WTC11 (cell line): ENCODE results near the gene VSTM2B. TPM values are rescaled to one million over a fixed set of nuclear protein-coding genes. Genes with fewer than 3 reads are reported as not detected.

Source experiments
- ATAC-seq: fragments of 200-7000 bp; cut with Tn5 transposase; 2 replicates; pipeline ENCODE4 v1.10.0; 2021; ENCODE audit warnings: mild to moderate bottlenecking, moderate library complexity
- CTCF ChIA-PET: fragments of 300-600 bp; sonication (Branson Sonifier 250); formaldehyde crosslinking; loops from one replicate; lab custom pipeline; 2021; ENCODE audit warnings: antibody characterized with exemption; lab: Charles Lee
- POLR2A ChIA-PET: fragments of 350-600 bp; sonication (Branson Sonifier 250); formaldehyde crosslinking; loops from one replicate; lab custom pipeline; 2021; ENCODE audit warnings: antibody characterized with exemption; lab: Charles Lee
- DNase-seq: peaks from one replicate; pipeline ENCODE4 v3.0.0; 2021; ENCODE audit warnings: low spot score
- H3K27ac Mint-ChIP-seq: 2 replicates; pipeline ENCODE4 v1.8.0; 2021; ENCODE audit warnings: mixed read lengths
- H3K27me3 Mint-ChIP-seq: 2 replicates; pipeline ENCODE4 v1.8.0; 2021; ENCODE audit warnings: low read depth, mild to moderate bottlenecking, moderate library complexity, mixed read lengths
- H3K36me3 Mint-ChIP-seq: 2 replicates; pipeline ENCODE4 v1.8.0; 2021; ENCODE audit warnings: mixed read lengths
- H3K4me1 Mint-ChIP-seq: 2 replicates; pipeline ENCODE4 v1.8.0; 2022; ENCODE audit warnings: mixed read lengths
- H3K4me3 Mint-ChIP-seq: 2 replicates; pipeline ENCODE4 v1.8.0; 2021; ENCODE audit warnings: mild to moderate bottlenecking, moderate library complexity, mixed read lengths
- H3K9me3 Mint-ChIP-seq: 2 replicates; pipeline ENCODE4 v1.8.0; 2021; ENCODE audit warnings: mixed read lengths
- E2F4 ChIP-seq: sonication (generic); formaldehyde crosslinking; IDR thresholded peaks from 2 replicates; pipeline ENCODE4 v1.8.1; 2022; ENCODE audit warnings: low read depth, mild to moderate bottlenecking, moderate library complexity, missing genetic modification reagents, borderline replicate concordance
- MAX ChIP-seq: sonication (generic); formaldehyde crosslinking; IDR thresholded peaks from 2 replicates; pipeline ENCODE4 v1.8.0; 2022; ENCODE audit warnings: mild to moderate bottlenecking, missing genetic modification reagents
- MYBL2 ChIP-seq: sonication (generic); formaldehyde crosslinking; IDR thresholded peaks from 2 replicates; pipeline ENCODE4 v1.8.1; 2023; ENCODE audit warnings: mild to moderate bottlenecking, moderate library complexity, missing genetic modification reagents
- NFATC4 ChIP-seq: fragments of 250-450 bp; sonication (Bioruptor Pico); IDR thresholded peaks from 2 replicates; pipeline ENCODE4 v1.9.0; 2021; ENCODE audit warnings: mild to moderate bottlenecking
- NR2C2 ChIP-seq: sonication (generic); formaldehyde crosslinking; IDR thresholded peaks from 2 replicates; pipeline ENCODE4 v1.8.0; 2022; ENCODE audit warnings: mild to moderate bottlenecking, missing genetic modification reagents
- NR3C1 ChIP-seq: sonication (generic); formaldehyde crosslinking; conservative IDR thresholded peaks from 2 replicates; pipeline ENCODE4 v1.8.1; 2023; ENCODE audit warnings: low read depth, mild to moderate bottlenecking, missing genetic modification reagents
- SP1 ChIP-seq: sonication (generic); formaldehyde crosslinking; conservative IDR thresholded peaks from 2 replicates; pipeline ENCODE4 v1.8.1; 2022; ENCODE audit warnings: missing genetic modification reagents
- USF1 ChIP-seq: sonication (generic); formaldehyde crosslinking; IDR thresholded peaks from 2 replicates; pipeline ENCODE4 v1.8.0; 2022; ENCODE audit warnings: mild to moderate bottlenecking, missing genetic modification reagents
- ZNF121 ChIP-seq: sonication (generic); formaldehyde crosslinking; IDR thresholded peaks from 2 replicates; pipeline ENCODE4 v1.8.0; 2023; ENCODE audit warnings: missing genetic modification reagents
- ZNF416 ChIP-seq: fragments of 250-450 bp; sonication (Bioruptor Pico); IDR thresholded peaks from 2 replicates; pipeline ENCODE4 v1.9.0; 2021; ENCODE audit warnings: mild to moderate bottlenecking, inconsistent platforms
- total RNA-seq: library from RNA; stranded (reverse); gene quantifications from 3 replicates; pipeline ENCODE4 v1.2.3, GENCODE V29; 2021
- TF ChIP-seq, protein P1 (sequence below): sonication (generic); formaldehyde crosslinking; IDR thresholded peaks from 2 replicates; pipeline ENCODE4 v1.8.1; 2023; ENCODE audit warnings: mild to moderate bottlenecking, missing genetic modification reagents, borderline replicate concordance
- TF ChIP-seq, protein P2 (sequence below): sonication (generic); formaldehyde crosslinking; IDR thresholded peaks from 2 replicates; pipeline ENCODE4 v1.8.0; 2022; ENCODE audit warnings: missing genetic modification reagents
- TF ChIP-seq, protein P3 (sequence below): sonication (generic); formaldehyde crosslinking; IDR thresholded peaks from 2 replicates; pipeline ENCODE4 v1.8.1; 2022; ENCODE audit warnings: mild to moderate bottlenecking, missing genetic modification reagents, moderate library complexity, borderline replicate concordance
- TF ChIP-seq, protein P4 (sequence below): sonication (generic); formaldehyde crosslinking; IDR thresholded peaks from 2 replicates; pipeline ENCODE4 v1.8.1; 2023; ENCODE audit warnings: mild to moderate bottlenecking, moderate library complexity, missing genetic modification reagents
- TF ChIP-seq, protein P5 (sequence below): fragments of 250-450 bp; sonication (Bioruptor Pico); IDR thresholded peaks from 2 replicates; pipeline ENCODE4 v1.9.0; 2021; ENCODE audit warnings: mild to moderate bottlenecking, borderline replicate concordance

VSTM2B gene
- total RNA-seq, 1 experiment from 2014 or later = 3.2 TPM

- POLR2A ChIA-PET = no interaction called here
- Mint-ChIP-seq H3K9me3 (no peaks in the 10 kb centered on the region), H3K27me3 (peaks cover 19% of the 10 kb centered on the region), H3K4me1 (no peaks in the 10 kb centered on the region; the same call in 1 of the 2 replicates), H3K27ac (no peak overlapping the region), H3K36me3 (no peaks in the 10 kb centered on the region), H3K4me3 (no peak overlapping the region)
- DNase-seq (no peak), ATAC-seq (no peak)
- TF ChIP-seq E2F4 (CRISPR knock-in tag) (no peak), ZNF416 (no peak), MYBL2 (no peak), NR2C2 (CRISPR knock-in tag) (no peak), MAX (CRISPR knock-in tag) (no peak)
- TF ChIP-seq, protein P1, sequence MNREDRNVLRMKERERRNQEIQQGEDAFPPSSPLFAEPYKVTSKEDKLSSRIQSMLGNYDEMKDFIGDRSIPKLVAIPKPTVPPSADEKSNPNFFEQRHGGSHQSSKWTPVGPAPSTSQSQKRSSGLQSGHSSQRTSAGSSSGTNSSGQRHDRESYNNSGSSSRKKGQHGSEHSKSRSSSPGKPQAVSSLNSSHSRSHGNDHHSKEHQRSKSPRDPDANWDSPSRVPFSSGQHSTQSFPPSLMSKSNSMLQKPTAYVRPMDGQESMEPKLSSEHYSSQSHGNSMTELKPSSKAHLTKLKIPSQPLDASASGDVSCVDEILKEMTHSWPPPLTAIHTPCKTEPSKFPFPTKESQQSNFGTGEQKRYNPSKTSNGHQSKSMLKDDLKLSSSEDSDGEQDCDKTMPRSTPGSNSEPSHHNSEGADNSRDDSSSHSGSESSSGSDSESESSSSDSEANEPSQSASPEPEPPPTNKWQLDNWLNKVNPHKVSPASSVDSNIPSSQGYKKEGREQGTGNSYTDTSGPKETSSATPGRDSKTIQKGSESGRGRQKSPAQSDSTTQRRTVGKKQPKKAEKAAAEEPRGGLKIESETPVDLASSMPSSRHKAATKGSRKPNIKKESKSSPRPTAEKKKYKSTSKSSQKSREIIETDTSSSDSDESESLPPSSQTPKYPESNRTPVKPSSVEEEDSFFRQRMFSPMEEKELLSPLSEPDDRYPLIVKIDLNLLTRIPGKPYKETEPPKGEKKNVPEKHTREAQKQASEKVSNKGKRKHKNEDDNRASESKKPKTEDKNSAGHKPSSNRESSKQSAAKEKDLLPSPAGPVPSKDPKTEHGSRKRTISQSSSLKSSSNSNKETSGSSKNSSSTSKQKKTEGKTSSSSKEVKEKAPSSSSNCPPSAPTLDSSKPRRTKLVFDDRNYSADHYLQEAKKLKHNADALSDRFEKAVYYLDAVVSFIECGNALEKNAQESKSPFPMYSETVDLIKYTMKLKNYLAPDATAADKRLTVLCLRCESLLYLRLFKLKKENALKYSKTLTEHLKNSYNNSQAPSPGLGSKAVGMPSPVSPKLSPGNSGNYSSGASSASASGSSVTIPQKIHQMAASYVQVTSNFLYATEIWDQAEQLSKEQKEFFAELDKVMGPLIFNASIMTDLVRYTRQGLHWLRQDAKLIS (CRISPR knock-in tag) = no peak
- CTCF ChIA-PET = interaction anchor here (1.0 to 1.4 kb wide), 3 partner anchors 13 to 48 kb away, joined by 3 to 4 read pairs (median 3); no protein-coding TSS in a partner anchor
These were observed 10.0 kb upstream of the VSTM2B start for GRCh38 chr19:29515706-29516357.

GRCh38 chr19:29516358-29516725 lies 9.5 kb upstream of the VSTM2B start:
- POLR2A ChIA-PET = no interaction called here
- H3K9me3 Mint-ChIP-seq = no peaks in the 10 kb centered on the region
- H3K27me3 Mint-ChIP-seq = peaks cover 18% of the 10 kb centered on the region
- TF ChIP-seq, protein P2, sequence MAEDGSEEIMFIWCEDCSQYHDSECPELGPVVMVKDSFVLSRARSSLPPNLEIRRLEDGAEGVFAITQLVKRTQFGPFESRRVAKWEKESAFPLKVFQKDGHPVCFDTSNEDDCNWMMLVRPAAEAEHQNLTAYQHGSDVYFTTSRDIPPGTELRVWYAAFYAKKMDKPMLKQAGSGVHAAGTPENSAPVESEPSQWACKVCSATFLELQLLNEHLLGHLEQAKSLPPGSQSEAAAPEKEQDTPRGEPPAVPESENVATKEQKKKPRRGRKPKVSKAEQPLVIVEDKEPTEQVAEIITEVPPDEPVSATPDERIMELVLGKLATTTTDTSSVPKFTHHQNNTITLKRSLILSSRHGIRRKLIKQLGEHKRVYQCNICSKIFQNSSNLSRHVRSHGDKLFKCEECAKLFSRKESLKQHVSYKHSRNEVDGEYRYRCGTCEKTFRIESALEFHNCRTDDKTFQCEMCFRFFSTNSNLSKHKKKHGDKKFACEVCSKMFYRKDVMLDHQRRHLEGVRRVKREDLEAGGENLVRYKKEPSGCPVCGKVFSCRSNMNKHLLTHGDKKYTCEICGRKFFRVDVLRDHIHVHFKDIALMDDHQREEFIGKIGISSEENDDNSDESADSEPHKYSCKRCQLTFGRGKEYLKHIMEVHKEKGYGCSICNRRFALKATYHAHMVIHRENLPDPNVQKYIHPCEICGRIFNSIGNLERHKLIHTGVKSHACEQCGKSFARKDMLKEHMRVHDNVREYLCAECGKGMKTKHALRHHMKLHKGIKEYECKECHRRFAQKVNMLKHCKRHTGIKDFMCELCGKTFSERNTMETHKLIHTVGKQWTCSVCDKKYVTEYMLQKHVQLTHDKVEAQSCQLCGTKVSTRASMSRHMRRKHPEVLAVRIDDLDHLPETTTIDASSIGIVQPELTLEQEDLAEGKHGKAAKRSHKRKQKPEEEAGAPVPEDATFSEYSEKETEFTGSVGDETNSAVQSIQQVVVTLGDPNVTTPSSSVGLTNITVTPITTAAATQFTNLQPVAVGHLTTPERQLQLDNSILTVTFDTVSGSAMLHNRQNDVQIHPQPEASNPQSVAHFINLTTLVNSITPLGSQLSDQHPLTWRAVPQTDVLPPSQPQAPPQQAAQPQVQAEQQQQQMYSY (CRISPR knock-in tag) = no peak
- no peak for TF ChIP-seq NR3C1 (CRISPR knock-in tag)
- TF ChIP-seq, protein P3, sequence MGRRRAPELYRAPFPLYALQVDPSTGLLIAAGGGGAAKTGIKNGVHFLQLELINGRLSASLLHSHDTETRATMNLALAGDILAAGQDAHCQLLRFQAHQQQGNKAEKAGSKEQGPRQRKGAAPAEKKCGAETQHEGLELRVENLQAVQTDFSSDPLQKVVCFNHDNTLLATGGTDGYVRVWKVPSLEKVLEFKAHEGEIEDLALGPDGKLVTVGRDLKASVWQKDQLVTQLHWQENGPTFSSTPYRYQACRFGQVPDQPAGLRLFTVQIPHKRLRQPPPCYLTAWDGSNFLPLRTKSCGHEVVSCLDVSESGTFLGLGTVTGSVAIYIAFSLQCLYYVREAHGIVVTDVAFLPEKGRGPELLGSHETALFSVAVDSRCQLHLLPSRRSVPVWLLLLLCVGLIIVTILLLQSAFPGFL (CRISPR knock-in tag) = no peak
- no peak for TF ChIP-seq SP1 (CRISPR knock-in tag)
- no peak for TF ChIP-seq NFATC4 (CRISPR knock-in tag)
- TF ChIP-seq, protein P4, sequence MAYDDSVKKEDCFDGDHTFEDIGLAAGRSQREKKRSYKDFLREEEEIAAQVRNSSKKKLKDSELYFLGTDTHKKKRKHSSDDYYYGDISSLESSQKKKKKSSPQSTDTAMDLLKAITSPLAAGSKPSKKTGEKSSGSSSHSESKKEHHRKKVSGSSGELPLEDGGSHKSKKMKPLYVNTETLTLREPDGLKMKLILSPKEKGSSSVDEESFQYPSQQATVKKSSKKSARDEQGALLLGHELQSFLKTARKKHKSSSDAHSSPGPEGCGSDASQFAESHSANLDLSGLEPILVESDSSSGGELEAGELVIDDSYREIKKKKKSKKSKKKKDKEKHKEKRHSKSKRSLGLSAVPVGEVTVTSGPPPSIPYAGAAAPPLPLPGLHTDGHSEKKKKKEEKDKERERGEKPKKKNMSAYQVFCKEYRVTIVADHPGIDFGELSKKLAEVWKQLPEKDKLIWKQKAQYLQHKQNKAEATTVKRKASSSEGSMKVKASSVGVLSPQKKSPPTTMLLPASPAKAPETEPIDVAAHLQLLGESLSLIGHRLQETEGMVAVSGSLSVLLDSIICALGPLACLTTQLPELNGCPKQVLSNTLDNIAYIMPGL (CRISPR knock-in tag) = no peak
- no peak for TF ChIP-seq USF1 (CRISPR knock-in tag)
- TF ChIP-seq, protein P5, sequence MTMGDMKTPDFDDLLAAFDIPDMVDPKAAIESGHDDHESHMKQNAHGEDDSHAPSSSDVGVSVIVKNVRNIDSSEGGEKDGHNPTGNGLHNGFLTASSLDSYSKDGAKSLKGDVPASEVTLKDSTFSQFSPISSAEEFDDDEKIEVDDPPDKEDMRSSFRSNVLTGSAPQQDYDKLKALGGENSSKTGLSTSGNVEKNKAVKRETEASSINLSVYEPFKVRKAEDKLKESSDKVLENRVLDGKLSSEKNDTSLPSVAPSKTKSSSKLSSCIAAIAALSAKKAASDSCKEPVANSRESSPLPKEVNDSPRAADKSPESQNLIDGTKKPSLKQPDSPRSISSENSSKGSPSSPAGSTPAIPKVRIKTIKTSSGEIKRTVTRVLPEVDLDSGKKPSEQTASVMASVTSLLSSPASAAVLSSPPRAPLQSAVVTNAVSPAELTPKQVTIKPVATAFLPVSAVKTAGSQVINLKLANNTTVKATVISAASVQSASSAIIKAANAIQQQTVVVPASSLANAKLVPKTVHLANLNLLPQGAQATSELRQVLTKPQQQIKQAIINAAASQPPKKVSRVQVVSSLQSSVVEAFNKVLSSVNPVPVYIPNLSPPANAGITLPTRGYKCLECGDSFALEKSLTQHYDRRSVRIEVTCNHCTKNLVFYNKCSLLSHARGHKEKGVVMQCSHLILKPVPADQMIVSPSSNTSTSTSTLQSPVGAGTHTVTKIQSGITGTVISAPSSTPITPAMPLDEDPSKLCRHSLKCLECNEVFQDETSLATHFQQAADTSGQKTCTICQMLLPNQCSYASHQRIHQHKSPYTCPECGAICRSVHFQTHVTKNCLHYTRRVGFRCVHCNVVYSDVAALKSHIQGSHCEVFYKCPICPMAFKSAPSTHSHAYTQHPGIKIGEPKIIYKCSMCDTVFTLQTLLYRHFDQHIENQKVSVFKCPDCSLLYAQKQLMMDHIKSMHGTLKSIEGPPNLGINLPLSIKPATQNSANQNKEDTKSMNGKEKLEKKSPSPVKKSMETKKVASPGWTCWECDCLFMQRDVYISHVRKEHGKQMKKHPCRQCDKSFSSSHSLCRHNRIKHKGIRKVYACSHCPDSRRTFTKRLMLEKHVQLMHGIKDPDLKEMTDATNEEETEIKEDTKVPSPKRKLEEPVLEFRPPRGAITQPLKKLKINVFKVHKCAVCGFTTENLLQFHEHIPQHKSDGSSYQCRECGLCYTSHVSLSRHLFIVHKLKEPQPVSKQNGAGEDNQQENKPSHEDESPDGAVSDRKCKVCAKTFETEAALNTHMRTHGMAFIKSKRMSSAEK (CRISPR knock-in tag) = no peak
- no peak for TF ChIP-seq ZNF121 (CRISPR knock-in tag)

More at GRCh38 chr19:29516358-29516725, 9.5 kb upstream of the VSTM2B start:
- Mint-ChIP-seq H3K4me1 (no peaks in the 10 kb centered on the region; the same call in 1 of the 2 replicates), H3K27ac (no peak overlapping the region), H3K4me3 (no peak overlapping the region), H3K36me3 (no peaks in the 10 kb centered on the region)
- CTCF ChIA-PET = interaction anchor here (1.3 to 1.5 kb wide), 4 partner anchors 10 to 37 kb away, joined by 3 to 7 read pairs (median 4); partner anchors contain the start of gene VSTM2B
- no peak for ATAC-seq
- no peak for DNase-seq
